CD4-positive, alpha-beta T cell treated with Interleukin-6 at 100 ng/mL for 8 hours (primary cell): Measurements from ENCODE around the gene PHF12.
A peak's percentile ranks its signal among the peaks of the same experiment; 100 is the strongest.
"Not testable (repeated sequence)": the region's sequence is repeated elsewhere in the genome, so short reads cannot be mapped to it uniquely, and the experiment has no call there.

Source experiments
- DNase-seq: peaks from one replicate; pipeline ENCODE4 v3.0.0-alpha.2; 2020; ENCODE audit warnings: mixed read lengths, low spot score

The PHF12 gene

GRCh38 chr17:28953444-28954118 lies 2.3 kb upstream of the PHF12 start:
- DNase-seq, result peak; percentile 35

- peak; percentile 99 for DNase-seq
These were observed 965 bp upstream of the PHF12 start for GRCh38 chr17:28951991-28952975.

- DNase-seq, result no peak
These were observed 428 bp downstream of the PHF12 start for GRCh38 chr17:28950752-28951427.

GRCh38 chr17:28950017-28950751 lies 1.1 kb downstream of the PHF12 start:
- DNase-seq, result peak; percentile 43

- DNase-seq, result peak; percentile 29
These were observed 1.9 kb downstream of the PHF12 start for GRCh38 chr17:28949185-28950016.

GRCh38 chr17:28948873-28949184 lies 2.5 kb downstream of the PHF12 start:
- no peak for DNase-seq

GRCh38 chr17:28948342-28948741 lies 3.0 kb downstream of the PHF12 start:
- no peak for DNase-seq

- DNase-seq, result no peak
These were observed 3.7 kb downstream of the PHF12 start for GRCh38 chr17:28947639-28948038.

GRCh38 chr17:28946239-28946638 lies 5.1 kb downstream of the PHF12 start:
- DNase-seq, result no peak

- no peak for DNase-seq
These were observed 6.2 kb downstream of the PHF12 start for GRCh38 chr17:28944862-28945741.

GRCh38 chr17:28944343-28944742 lies 7.0 kb downstream of the PHF12 start:
- no peak for DNase-seq

GRCh38 chr17:28942925-28943324 lies 8.4 kb downstream of the PHF12 start:
- no peak for DNase-seq

- DNase-seq, result no peak
These were observed 10.1 kb downstream of the PHF12 start for GRCh38 chr17:28941251-28941650.

- no peak for DNase-seq
These were observed 10.6 kb downstream of the PHF12 start for GRCh38 chr17:28940675-28941074.

GRCh38 chr17:28940142-28940541 lies 11.2 kb downstream of the PHF12 start:
- no peak for DNase-seq

- no peak for DNase-seq
These were observed 12.8 kb downstream of the PHF12 start for GRCh38 chr17:28938552-28938951.

- DNase-seq, result no peak
These were observed 14.1 kb downstream of the PHF12 start for GRCh38 chr17:28937044-28937729.

- DNase-seq, result no peak
These were observed 15.4 kb downstream of the PHF12 start for GRCh38 chr17:28935744-28936460.

GRCh38 chr17:28934508-28934907 lies 16.8 kb downstream of the PHF12 start:
- not testable (repeated sequence) for DNase-seq
